GM23248 (cell line): ENCODE data around the gene TTBK2. TPM values are rescaled to one million over a fixed set of nuclear protein-coding genes. Genes with fewer than 3 reads are reported as not detected.

Source experiments
- DNase-seq: peaks from one replicate; pipeline ENCODE4 v3.0.0-alpha.2; 2015
- H2AFZ ChIP-seq: fragments of 200-600 bp; sonication (generic); 2 replicates; pipeline ENCODE4 v1.6.1; 2016; ENCODE audit warnings: antibody characterized with exemption
- H3F3A ChIP-seq: fragments of 200-600 bp; sonication (generic); 2 replicates; pipeline ENCODE4 v1.6.1; 2016; ENCODE audit warnings: mild to moderate bottlenecking, antibody characterized with exemption, mixed run types; ENCODE audit not compliant: insufficient read depth
- H3K27ac ChIP-seq: fragments of 200-600 bp; sonication (generic); 2 replicates; pipeline ENCODE4 v1.5.1; 2016; ENCODE audit warnings: mild to moderate bottlenecking
- H3K27me3 ChIP-seq: fragments of 200-600 bp; sonication (generic); replicated peaks from 2 replicates; pipeline ENCODE4 v1.6.1; 2016; ENCODE audit warnings: mild to moderate bottlenecking; ENCODE audit not compliant: insufficient read depth
- H3K36me3 ChIP-seq: fragments of 200-600 bp; sonication (generic); 2 replicates; pipeline ENCODE4 v1.6.1; 2016; ENCODE audit warnings: low read depth, mild to moderate bottlenecking
- H3K4me1 ChIP-seq: fragments of 200-600 bp; sonication (generic); 2 replicates; pipeline ENCODE4 v1.6.1; 2016; ENCODE audit warnings: mild to moderate bottlenecking; ENCODE audit not compliant: insufficient read depth
- H3K4me2 ChIP-seq: fragments of 200-600 bp; sonication (generic); one replicate; pipeline ENCODE4 v1.6.1; 2016; ENCODE audit warnings: mild to moderate bottlenecking; ENCODE audit not compliant: unreplicated experiment
- H3K4me3 ChIP-seq: fragments of 200-600 bp; sonication (generic); 2 replicates; pipeline ENCODE4 v1.5.1; 2016; ENCODE audit warnings: mild to moderate bottlenecking
- H3K79me2 ChIP-seq: fragments of 200-600 bp; sonication (generic); 2 replicates; pipeline ENCODE4 v1.6.1; 2016; ENCODE audit warnings: mild to moderate bottlenecking; ENCODE audit not compliant: insufficient read depth
- H3K9ac ChIP-seq: fragments of 200-600 bp; sonication (generic); 2 replicates; pipeline ENCODE4 v1.6.1; 2016; ENCODE audit warnings: mild to moderate bottlenecking
- H3K9me2 ChIP-seq: fragments of 200-600 bp; sonication (generic); 2 replicates; pipeline ENCODE4 v1.6.1; 2016; ENCODE audit warnings: mixed run types, mild to moderate bottlenecking, moderate library complexity; ENCODE audit not compliant: insufficient read depth
- H3K9me3 ChIP-seq: fragments of 200-600 bp; sonication (generic); one replicate; pipeline ENCODE4 v1.6.1; 2017; ENCODE audit warnings: low read depth
- H4K20me1 ChIP-seq: fragments of 200-600 bp; sonication (generic); 2 replicates; pipeline ENCODE4 v1.6.0; 2016; ENCODE audit not compliant: insufficient read depth
- EZH2 ChIP-seq: fragments of 200-600 bp; sonication (generic); IDR thresholded peaks from 2 replicates; pipeline ENCODE4 v1.6.1; 2018; ENCODE audit warnings: antibody characterized with exemption, mild to moderate bottlenecking; ENCODE audit not compliant: insufficient read depth, poor library complexity, severe bottlenecking
- EZH2phosphoT487 ChIP-seq: fragments of 200-600 bp; sonication (generic); IDR thresholded peaks from 2 replicates; pipeline ENCODE4 v1.6.1; 2018; ENCODE audit warnings: antibody characterized with exemption, moderate library complexity, mild to moderate bottlenecking, low read depth; ENCODE audit not compliant: insufficient read depth
- WGBS, 2 experiments: methylation state at CpG; one replicate each; pipeline ENCODE4 v1.1.6; 2015 to 2017; ENCODE audit warnings: low lambda C conversion rate in 2 of 2, low coverage in 1 of 2; ENCODE audit errors: missing lambda C conversion rate in 2 of 2; 5-methylcytosine and 5-hydroxymethylcytosine counted together
- in situ Hi-C: fragments of 300-500 bp; cut with MboI; formaldehyde crosslinking; loops from 2 replicates; pipeline ENCODE4 v1.15.0; 2020
- polyA plus RNA-seq: library from polyadenylated mRNA; unstranded; fragments of >200 nt; fragmentation: Nextera tagmentation; extraction: Ambion mirVana; gene quantifications from 2 replicates; pipeline ENCODE4 v1.2.1, GENCODE V29; 2016
- total RNA-seq: library from RNA; depleted of rRNA; stranded (reverse); fragments of >200 nt; shearing (Covaris generic); gene quantifications from 2 replicates; pipeline ENCODE4 v1.2.3, GENCODE V29; 2014

The TTBK2 gene
- total and polyA plus RNA-seq, 2 experiments from 2014 or later, result 5.1 to 6.3 TPM

DNA sequence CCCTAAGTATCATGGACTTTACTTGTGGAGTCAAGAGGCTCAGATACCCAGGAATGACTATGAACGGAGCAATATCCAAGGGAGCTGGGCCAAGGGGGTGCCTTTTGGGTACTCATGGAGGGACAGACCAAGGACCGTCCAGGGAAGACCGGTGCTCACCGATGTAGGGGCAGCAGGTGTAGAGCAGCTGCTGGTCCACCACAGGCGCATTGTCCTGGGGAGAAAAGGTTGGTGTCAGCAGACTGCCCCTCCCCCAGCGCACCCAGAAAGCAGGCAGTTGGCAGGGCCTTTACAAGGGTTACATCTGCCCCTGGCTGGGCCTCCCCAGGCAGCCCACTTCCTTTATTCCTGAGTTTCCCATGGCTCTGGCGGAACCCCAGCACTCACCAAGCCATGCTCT is 191.2 kb downstream of the TTBK2 start:
- no peak overlapping the region for H3K27ac ChIP-seq

DNA sequence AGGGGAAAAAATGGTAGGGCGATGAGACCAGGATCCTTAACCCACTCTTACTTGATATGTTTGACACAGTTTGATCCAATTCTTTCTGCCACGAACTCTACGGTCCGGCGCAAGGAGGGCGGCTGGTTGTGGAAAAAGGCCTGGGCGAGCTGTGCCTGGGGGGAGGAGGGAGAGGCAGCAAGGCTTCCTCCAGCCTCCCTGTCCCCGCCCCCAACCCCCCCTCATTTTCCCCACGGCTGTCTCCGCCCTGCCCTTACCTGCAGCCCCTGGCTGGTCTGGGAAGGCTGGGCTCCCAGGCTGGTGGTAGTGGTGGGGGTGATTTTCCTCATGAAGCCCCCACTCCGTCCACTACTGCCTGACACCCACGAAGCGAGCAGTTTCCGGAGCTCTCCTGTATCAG is 191.6 kb downstream of the TTBK2 start:
- WGBS, 2 experiments, result 88% methylated on average over 14 of the region's 14 CpGs
- Histone ChIP-seq H3K9me3 (no peaks in the 10 kb centered on the region), H3K27me3 (no peaks in the 10 kb centered on the region), H3F3A (no peaks in the 10 kb centered on the region), H3K9me2 (no peaks in the 10 kb centered on the region), H3K79me2 (no peaks in the 10 kb centered on the region), H3K4me2 (no peak overlapping the region), H3K9ac (no peak overlapping the region), H3K36me3 (peaks cover 14% of the 10 kb centered on the region; the same call in 1 of the 2 replicates), H2AFZ (no peak overlapping the region), H3K4me1 (no peaks in the 10 kb centered on the region), H3K27ac (no peak overlapping the region), H3K4me3 (no peak overlapping the region), H4K20me1 (no peaks in the 10 kb centered on the region)
- TF ChIP-seq EZH2 (no peak), EZH2phosphoT487 (no peak)
- DNase-seq, result no peak
- in situ Hi-C loops, result no loop called here

More for the DNA sequence above, 191.2 kb downstream of the TTBK2 start:
- H3F3A ChIP-seq, result no peaks in the 10 kb centered on the region
- H3K9me3 ChIP-seq, result no peaks in the 10 kb centered on the region
- H3K79me2 ChIP-seq, result no peaks in the 10 kb centered on the region
- H3K9ac ChIP-seq, result no peak overlapping the region
- in situ Hi-C loops, result no loop called here
- no peak overlapping the region for H3K4me2 ChIP-seq
- 94 to 97% methylated on average over 7 of the region's 7 CpGs for WGBS, 2 experiments
- H2AFZ ChIP-seq, result no peak overlapping the region
- no peak for DNase-seq
- no peaks in the 10 kb centered on the region for H4K20me1 ChIP-seq
- no peaks in the 10 kb centered on the region for H3K9me2 ChIP-seq
- no peaks in the 10 kb centered on the region for H3K27me3 ChIP-seq
- TF ChIP-seq EZH2, result no peak
- no peak for TF ChIP-seq EZH2phosphoT487
- no peaks in the 10 kb centered on the region for H3K4me1 ChIP-seq
- H3K4me3 ChIP-seq, result no peak overlapping the region
- peaks cover 13% of the 10 kb centered on the region; the same call in 1 of the 2 replicates for H3K36me3 ChIP-seq

DNA sequence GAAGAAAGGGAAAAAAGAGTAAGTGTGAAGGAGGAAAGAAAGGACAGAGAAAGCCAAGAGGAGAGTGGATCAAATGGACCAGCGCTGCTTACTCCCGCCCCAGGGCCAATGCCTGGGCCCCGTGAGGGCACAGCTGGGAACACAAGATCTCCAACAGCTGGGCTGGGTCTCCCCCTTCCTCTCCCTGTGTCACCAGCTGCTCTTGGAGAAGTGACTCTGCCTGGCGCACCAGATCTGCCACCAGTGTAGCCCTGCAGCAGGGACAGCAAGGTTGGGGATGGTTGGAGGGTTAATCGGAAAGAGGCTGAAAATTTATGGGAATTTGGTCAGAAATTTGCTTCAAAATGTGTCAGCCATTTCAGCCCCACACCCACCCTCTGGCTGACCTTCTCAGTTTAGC is 192.0 kb downstream of the TTBK2 start:
- peaks cover 17% of the 10 kb centered on the region; the same call in 1 of the 2 replicates for H3K36me3 ChIP-seq
- 86 to 87% methylated on average over 5 of the region's 5 CpGs for WGBS, 2 experiments
- TF ChIP-seq EZH2 (no peak), EZH2phosphoT487 (no peak)

DNA sequence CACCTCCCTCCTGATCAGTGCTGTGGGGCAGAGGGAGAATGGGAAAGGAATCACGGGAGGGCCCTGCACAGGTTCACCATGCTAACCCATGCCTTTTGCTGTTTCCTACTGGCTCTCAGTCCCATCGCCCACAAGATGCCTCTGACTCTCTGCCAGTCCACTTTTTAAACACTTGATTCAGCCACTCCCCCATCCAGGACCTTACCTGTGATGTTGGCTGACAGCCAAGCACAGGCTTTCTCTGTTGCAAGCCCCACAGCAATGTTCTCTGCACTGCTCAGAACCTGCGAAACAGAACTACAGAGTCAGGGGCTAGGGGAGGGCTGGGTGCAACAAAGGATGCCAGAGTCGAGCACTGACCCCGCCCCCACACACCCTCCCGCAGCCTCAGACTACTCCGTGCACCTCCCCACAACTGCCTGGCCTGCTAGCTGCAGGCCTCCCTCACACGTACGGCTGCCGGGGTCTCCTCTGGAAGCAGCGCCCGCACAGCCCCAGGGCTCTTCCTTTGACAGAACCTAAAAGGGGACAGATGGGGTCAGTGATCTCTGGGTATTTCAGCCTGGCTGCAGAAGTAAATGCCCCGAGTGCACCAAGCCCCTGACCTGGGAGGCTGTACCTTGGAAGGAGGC is 192.7 kb downstream of the TTBK2 start:
- Histone ChIP-seq H3K4me2 (no peak overlapping the region), H3K4me3 (no peak overlapping the region), H4K20me1 (no peaks in the 10 kb centered on the region), H3K36me3 (peaks cover 22% of the 10 kb centered on the region; the same call in 1 of the 2 replicates), H3K27ac (no peak overlapping the region), H3K79me2 (no peaks in the 10 kb centered on the region), H3F3A (no peaks in the 10 kb centered on the region), H3K9ac (no peak overlapping the region), H3K9me3 (no peaks in the 10 kb centered on the region), H3K4me1 (no peaks in the 10 kb centered on the region), H3K9me2 (no peaks in the 10 kb centered on the region), H2AFZ (no peak overlapping the region), H3K27me3 (no peaks in the 10 kb centered on the region)
- in situ Hi-C loops, result no loop called here
- no peak for DNase-seq
- WGBS, 2 experiments, result 80 to 81% methylated on average over 12 to 13 of the region's 13 CpGs
- TF ChIP-seq EZH2phosphoT487 (no peak), EZH2 (no peak)

More for the DNA sequence above, 192.0 kb downstream of the TTBK2 start:
- no peaks in the 10 kb centered on the region for H3K27me3 ChIP-seq
- no peaks in the 10 kb centered on the region for H3K4me1 ChIP-seq
- no peaks in the 10 kb centered on the region for H3K9me3 ChIP-seq
- H3K27ac ChIP-seq, result no peak overlapping the region
- H3F3A ChIP-seq, result no peaks in the 10 kb centered on the region
- no peaks in the 10 kb centered on the region for H4K20me1 ChIP-seq
- H3K79me2 ChIP-seq, result no peaks in the 10 kb centered on the region
- H3K4me3 ChIP-seq, result no peak overlapping the region
- in situ Hi-C loops, result no loop called here
- DNase-seq, result no peak
- H2AFZ ChIP-seq, result no peak overlapping the region
- H3K4me2 ChIP-seq, result no peak overlapping the region
- no peaks in the 10 kb centered on the region for H3K9me2 ChIP-seq
- H3K9ac ChIP-seq, result no peak overlapping the region
